Nephron progenitor cell (in vitro differentiated cells): ENCODE measurements around the gene PGD.
"Not testable (repeated sequence)": the region's sequence is repeated elsewhere in the genome, so short reads cannot be mapped to it uniquely, and the experiment has no call there.

Experiments
- DNase-seq: peaks from one replicate; pipeline ENCODE4 v3.0.0; 2021
- H3K27ac Mint-ChIP-seq: 2 replicates; pipeline ENCODE4 v1.8.0; 2021; ENCODE audit warnings: mild to moderate bottlenecking, moderate library complexity, mixed read lengths
- H3K27me3 Mint-ChIP-seq: 2 replicates; pipeline ENCODE4 v1.8.0; 2021; ENCODE audit warnings: mild to moderate bottlenecking, low read depth, mixed read lengths; ENCODE audit not compliant: poor library complexity
- H3K36me3 Mint-ChIP-seq: 2 replicates; pipeline ENCODE4 v1.8.0; 2021; ENCODE audit warnings: low read depth, mixed read lengths
- H3K4me1 Mint-ChIP-seq: 2 replicates; pipeline ENCODE4 v1.8.0; 2021; ENCODE audit warnings: mixed read lengths
- H3K4me3 Mint-ChIP-seq: 2 replicates; pipeline ENCODE4 v1.8.0; 2021; ENCODE audit warnings: mild to moderate bottlenecking, moderate library complexity, mixed read lengths
- H3K9me3 Mint-ChIP-seq: 2 replicates; pipeline ENCODE4 v1.8.0; 2021; ENCODE audit warnings: mild to moderate bottlenecking, moderate library complexity, mixed read lengths
- CTCF ChIP-seq: fragments of 200-600 bp; sonication (generic); IDR thresholded peaks from 2 replicates; pipeline ENCODE4 v1.5.0; 2021; ENCODE audit warnings: antibody characterized with exemption

PGD gene

DNA sequence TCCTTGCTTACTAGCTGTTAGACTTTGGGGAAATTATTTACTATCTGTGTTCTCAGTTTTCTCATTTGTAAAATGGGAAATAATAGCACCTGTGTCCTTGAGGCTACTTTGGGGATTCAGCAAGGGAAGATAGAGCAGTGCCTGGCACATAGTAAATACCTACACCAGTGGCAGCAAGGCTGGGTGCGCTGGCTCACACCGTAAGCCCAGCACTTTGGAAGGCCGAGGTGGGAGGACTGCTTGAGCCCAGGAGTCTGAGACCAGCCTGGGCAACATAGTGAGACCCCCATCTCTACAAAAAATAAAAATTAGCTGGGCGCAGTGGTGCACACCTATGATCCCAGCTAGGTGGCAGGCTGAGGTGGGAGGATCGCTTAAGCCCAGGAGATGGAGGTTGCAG is 22.8 kb downstream of the PGD start:
- no peak for TF ChIP-seq CTCF
- Mint-ChIP-seq H3K36me3 (peaks cover 57% of the 10 kb centered on the region), H3K4me1 (peaks cover 34% of the 10 kb centered on the region), H3K27me3 (no peaks in the 10 kb centered on the region), H3K27ac (no peak overlapping the region), H3K4me3 (no peak overlapping the region), H3K9me3 (no peaks in the 10 kb centered on the region)
- DNase-seq: no peak

DNA sequence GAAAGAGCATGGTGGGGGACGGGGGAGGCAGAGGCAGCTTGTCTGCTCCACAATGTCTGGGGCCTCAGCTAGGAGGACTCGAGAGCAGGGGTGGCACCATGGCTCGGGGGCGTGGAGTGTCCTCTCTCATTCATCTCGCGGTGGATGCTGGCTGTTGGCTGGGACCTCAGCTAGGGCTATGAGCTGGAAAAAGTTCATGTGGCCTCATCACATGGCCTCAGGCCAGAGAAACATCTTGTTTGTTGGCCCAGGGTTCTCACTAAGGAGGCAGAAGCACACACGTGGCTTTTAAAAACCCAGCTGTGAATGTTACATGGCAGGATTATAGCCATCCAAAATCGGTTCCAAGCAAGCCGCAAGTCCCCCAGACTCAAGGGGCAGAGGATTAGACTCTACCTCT is 25.2 kb downstream of the PGD start:
- DNase-seq: no peak
- Mint-ChIP-seq H3K4me1 (peaks cover 41% of the 10 kb centered on the region), H3K4me3 (no peak overlapping the region), H3K9me3 (no peaks in the 10 kb centered on the region), H3K27me3 (no peaks in the 10 kb centered on the region), H3K36me3 (peaks cover 36% of the 10 kb centered on the region), H3K27ac (peak overlapping the region; percentile 94)
- TF ChIP-seq CTCF: no peak

DNA sequence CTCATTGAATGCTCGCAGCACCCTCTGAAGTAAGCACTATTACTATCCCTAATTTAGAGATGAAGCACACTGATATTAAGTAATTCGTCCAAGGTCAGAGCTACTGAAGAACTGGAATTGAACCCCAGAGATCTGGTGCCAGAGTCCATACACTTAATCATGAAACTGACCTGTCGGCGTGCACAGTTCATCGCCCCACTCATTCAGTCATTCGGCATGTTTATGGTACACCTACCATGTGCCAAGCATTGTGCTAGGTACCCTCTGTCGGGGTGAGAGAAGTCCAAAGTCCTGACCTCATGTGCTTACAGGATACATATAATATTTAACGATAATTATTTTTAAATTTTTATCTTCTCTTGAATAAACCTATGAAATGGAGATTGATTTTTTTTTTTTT is 25.8 kb downstream of the PGD start:
- no peak for TF ChIP-seq CTCF
- Mint-ChIP-seq H3K4me3 (no peak overlapping the region), H3K36me3 (peaks cover 30% of the 10 kb centered on the region), H3K9me3 (no peaks in the 10 kb centered on the region), H3K4me1 (peaks cover 41% of the 10 kb centered on the region), H3K27ac (peak overlapping the region; percentile 96), H3K27me3 (no peaks in the 10 kb centered on the region)
- DNase-seq: no peak

DNA sequence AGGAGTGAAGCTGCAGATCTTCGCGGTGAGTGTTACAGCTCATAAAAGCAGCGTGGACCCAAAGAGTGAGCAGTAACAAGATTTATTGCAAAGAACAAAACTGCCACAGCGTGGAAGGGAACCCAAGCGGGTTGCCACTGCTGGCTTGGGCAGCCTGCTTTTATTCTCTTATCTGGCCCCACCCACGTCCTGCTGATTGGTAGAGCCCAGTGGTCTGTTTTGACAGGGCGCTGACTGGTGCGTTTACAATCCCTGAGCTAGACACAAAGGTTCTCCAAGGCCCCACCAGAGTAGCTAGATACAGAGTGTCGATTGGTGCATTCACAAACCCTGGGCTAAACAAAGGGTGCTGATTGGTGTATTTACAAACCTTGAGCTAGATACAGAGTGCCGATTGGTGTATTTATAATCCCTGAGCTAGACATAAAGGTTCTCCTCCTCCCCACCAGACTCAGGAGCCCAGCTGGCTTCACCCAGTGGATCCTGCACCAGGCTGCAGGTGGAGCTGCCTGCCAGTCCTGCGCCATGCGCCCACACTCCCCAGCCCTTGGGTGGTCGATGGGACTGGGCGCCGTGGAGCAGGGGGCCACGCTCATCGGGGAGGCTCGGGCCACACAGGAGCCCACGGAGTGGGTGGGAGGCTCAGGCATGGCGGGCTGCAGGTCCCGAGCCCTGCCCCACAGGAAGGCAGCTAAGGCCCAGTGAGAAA is 27.1 kb downstream of the PGD start:
- peaks cover 50% of the 10 kb centered on the region for H3K4me1 Mint-ChIP-seq
- not testable (repeated sequence) for H3K4me3 Mint-ChIP-seq, DNase-seq, H3K27me3 Mint-ChIP-seq, H3K9me3 Mint-ChIP-seq
- peak overlapping the region; percentile 96 for H3K27ac Mint-ChIP-seq
- H3K36me3 Mint-ChIP-seq: peaks cover 18% of the 10 kb centered on the region

DNA sequence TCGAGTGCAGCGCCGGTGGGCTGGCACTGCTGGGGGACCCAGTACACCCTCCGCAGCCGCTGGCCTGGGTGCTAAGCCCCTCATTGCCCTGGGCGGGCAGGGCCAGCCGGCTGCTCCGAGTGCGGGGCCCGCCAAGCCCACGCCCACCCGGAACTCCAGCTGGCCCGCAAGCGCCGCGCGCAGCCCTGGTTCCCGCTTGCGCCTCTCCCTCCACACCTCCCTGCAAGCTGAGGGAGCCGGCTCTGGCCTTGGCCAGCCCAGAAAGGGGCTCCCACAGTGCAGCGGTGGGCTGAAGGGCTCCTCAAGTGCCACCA is 27.6 kb downstream of the PGD start:
- not testable (repeated sequence) for DNase-seq, H3K27me3 Mint-ChIP-seq, H3K4me3 Mint-ChIP-seq, H3K27ac Mint-ChIP-seq, H3K9me3 Mint-ChIP-seq
- Mint-ChIP-seq H3K4me1 (peaks cover 50% of the 10 kb centered on the region), H3K36me3 (peaks cover 13% of the 10 kb centered on the region)

GRCh38 chr1:10428984-10429383 is 30.1 kb downstream of the PGD start:
- Mint-ChIP-seq H3K9me3 (no peaks in the 10 kb centered on the region), H3K4me3 (no peak overlapping the region), H3K36me3 (peaks cover 6% of the 10 kb centered on the region), H3K4me1 (peaks cover 51% of the 10 kb centered on the region), H3K27ac (no peak overlapping the region), H3K27me3 (no peaks in the 10 kb centered on the region)
- TF ChIP-seq CTCF: no peak
- no peak for DNase-seq

GRCh38 chr1:10429868-10430215 is 31.0 kb downstream of the PGD start:
- no peak for TF ChIP-seq CTCF
- no peaks in the 10 kb centered on the region for H3K9me3 Mint-ChIP-seq
- peaks cover 6% of the 10 kb centered on the region for H3K36me3 Mint-ChIP-seq
- peak overlapping the region; percentile 89 for H3K4me3 Mint-ChIP-seq
- DNase-seq: no peak
- peaks cover 55% of the 10 kb centered on the region for H3K4me1 Mint-ChIP-seq
- no peaks in the 10 kb centered on the region for H3K27me3 Mint-ChIP-seq
- H3K27ac Mint-ChIP-seq: peak overlapping the region; percentile 48
